Nephron (organoid): Measurements from ENCODE around the gene LZTR1.
A peak's percentile ranks its signal among the peaks of the same experiment; 100 is the strongest.
"Not testable (repeated sequence)": the region's sequence is repeated elsewhere in the genome, so short reads cannot be mapped to it uniquely, and the experiment has no call there.

Source experiments
- H3K27ac Mint-ChIP-seq, 3 experiments: 2 replicates each; pipeline ENCODE4 v1.8.0; 2020; ENCODE audit warnings: mixed read lengths in 3 of 3, mild to moderate bottlenecking in 2 of 3, moderate library complexity in 1 of 3
- H3K27me3 Mint-ChIP-seq: 2 replicates; pipeline ENCODE4 v1.8.0; 2021; ENCODE audit warnings: low read depth, mild to moderate bottlenecking, moderate library complexity, mixed read lengths
- H3K36me3 Mint-ChIP-seq: 2 replicates; pipeline ENCODE4 v1.8.0; 2020; ENCODE audit warnings: low read depth, mixed read lengths
- H3K4me1 Mint-ChIP-seq: 2 replicates; pipeline ENCODE4 v1.8.0; 2020; ENCODE audit warnings: mixed read lengths
- H3K4me3 Mint-ChIP-seq, 3 experiments: 2 replicates each; pipeline ENCODE4 v1.8.0; 2020; ENCODE audit warnings: mild to moderate bottlenecking in 3 of 3, mixed read lengths in 3 of 3, moderate library complexity in 2 of 3
- H3K9me3 Mint-ChIP-seq: 2 replicates; pipeline ENCODE4 v1.8.0; 2020; ENCODE audit warnings: mixed read lengths
- CTCF ChIP-seq, 3 experiments: fragments of 200-600 bp; sonication (generic); IDR thresholded peaks; one replicate each; pipeline ENCODE4 v1.5.0; 2021; ENCODE audit warnings: antibody characterized with exemption in 3 of 3; ENCODE audit not compliant: unreplicated experiment in 3 of 3

Gene LZTR1

GRCh38 chr22:20981787-20982562 lies at the start of gene LZTR1:
LZTR1 (plus strand) TSS chr22:20982297; CDS start chr22:20982372, 75 bp downstream.
- Mint-ChIP-seq H3K27me3 (peaks cover 5% of the 10 kb centered on the region), H3K36me3 (peaks cover 12% of the 10 kb centered on the region), H3K27ac (peak within 1 kb of the TSS; percentile 88 to 94 (median 93)), H3K4me1 (peaks cover 14% of the 10 kb centered on the region), H3K4me3 (peak within 1 kb of the TSS; percentile 99 to 100 (median 99)), H3K9me3 (peaks cover 3% of the 10 kb centered on the region)
- TF ChIP-seq CTCF (IDR thresholded peaks at IDR 0.05; ENCODE audit: unreplicated experiment in 3 of 3) = peak; percentile 21 to 52 (median 23)

GRCh38 chr22:20933910-20934309 lies 48.2 kb upstream of the LZTR1 start:
- Mint-ChIP-seq H3K4me1 (peaks cover 18% of the 10 kb centered on the region), H3K4me3 (no peak overlapping the region), H3K27me3 (no peaks in the 10 kb centered on the region), H3K36me3 (peaks cover 54% of the 10 kb centered on the region), H3K9me3 (no peaks in the 10 kb centered on the region), H3K27ac (no peak overlapping the region)
- TF ChIP-seq CTCF (IDR thresholded peaks at IDR 0.05; ENCODE audit: unreplicated experiment in 3 of 3) = no peak

GRCh38 chr22:20935049-20935448 lies 47.0 kb upstream of the LZTR1 start:
- H3K27ac Mint-ChIP-seq, H3K27me3 Mint-ChIP-seq, H3K4me3 Mint-ChIP-seq, H3K9me3 Mint-ChIP-seq: not testable (repeated sequence)
- H3K36me3 Mint-ChIP-seq = peaks cover 52% of the 10 kb centered on the region
- H3K4me1 Mint-ChIP-seq = peaks cover 24% of the 10 kb centered on the region

- H3K27ac Mint-ChIP-seq, H3K9me3 Mint-ChIP-seq, H3K27me3 Mint-ChIP-seq, H3K4me3 Mint-ChIP-seq: not testable (repeated sequence)
- H3K36me3 Mint-ChIP-seq = peaks cover 57% of the 10 kb centered on the region
- H3K4me1 Mint-ChIP-seq = peaks cover 33% of the 10 kb centered on the region
Observed at GRCh38 chr22:20935780-20936539, 46.1 kb upstream of the LZTR1 start.

GRCh38 chr22:20937031-20937793 lies 44.9 kb upstream of the LZTR1 start:
- no peaks in the 10 kb centered on the region for H3K9me3 Mint-ChIP-seq
- H3K36me3 Mint-ChIP-seq = peaks cover 57% of the 10 kb centered on the region
- H3K27me3 Mint-ChIP-seq = no peaks in the 10 kb centered on the region
- TF ChIP-seq CTCF (IDR thresholded peaks at IDR 0.05; ENCODE audit: unreplicated experiment in 3 of 3) = no peak
- H3K4me1 Mint-ChIP-seq = peaks cover 35% of the 10 kb centered on the region
- H3K4me3 Mint-ChIP-seq = no peak overlapping the region
- H3K27ac Mint-ChIP-seq = peak overlapping the region in 1 of 3 experiments; percentile 6

- Mint-ChIP-seq H3K9me3 (no peaks in the 10 kb centered on the region), H3K27me3 (no peaks in the 10 kb centered on the region), H3K4me1 (peaks cover 35% of the 10 kb centered on the region), H3K36me3 (peaks cover 57% of the 10 kb centered on the region), H3K4me3 (no peak overlapping the region), H3K27ac (peak overlapping the region in 1 of 3 experiments; percentile 6)
- TF ChIP-seq CTCF (IDR thresholded peaks at IDR 0.05; ENCODE audit: unreplicated experiment in 3 of 3) = no peak
Observed at GRCh38 chr22:20937794-20938671, 44.1 kb upstream of the LZTR1 start.

- Mint-ChIP-seq H3K27ac (peak overlapping the region in 1 of 3 experiments; percentile 57), H3K4me1 (peaks cover 35% of the 10 kb centered on the region), H3K36me3 (peaks cover 53% of the 10 kb centered on the region)
- H3K27me3 Mint-ChIP-seq, H3K9me3 Mint-ChIP-seq, H3K4me3 Mint-ChIP-seq: not testable (repeated sequence)
Observed at GRCh38 chr22:20939457-20940185, 42.5 kb upstream of the LZTR1 start.
